OCI-LY7 (cell line): ENCODE results near the gene CD79A. TPM values are rescaled to one million over a fixed set of nuclear protein-coding genes. Genes with fewer than 3 reads are reported as not detected.

Experiments
- BruUV-seq: library from RNA; stranded (reverse); fragments of 400-500 nt; replicated peaks from 2 replicates; lab custom pipeline; 2021; lab: Mats Ljungman, UMichigan
- CTCF ChIA-PET: fragments of 300-600 bp; sonication (Branson Sonifier 250); formaldehyde crosslinking; loops from one replicate; lab custom pipeline; 2022; ENCODE audit warnings: antibody characterized with exemption; ENCODE audit not compliant: unreplicated experiment; lab: Charles Lee
- POLR2A ChIA-PET: fragments of 300-600 bp; sonication (Branson Sonifier 250); formaldehyde crosslinking; loops from one replicate; lab custom pipeline; 2022; ENCODE audit warnings: antibody characterized with exemption; lab: Charles Lee
- DNase-seq: peaks from one replicate; pipeline ENCODE4 v3.0.0-alpha.2; 2015; ENCODE audit warnings: low spot score
- H2AFZ ChIP-seq: fragments of 200-600 bp; sonication (generic), shearing (Covaris generic); 2 replicates; pipeline ENCODE4 v1.6.1; 2014; ENCODE audit warnings: mild to moderate bottlenecking, antibody characterized with exemption, low read length, moderate library complexity
- H3K27ac ChIP-seq: fragments of 200-600 bp; sonication (generic); 2 replicates; pipeline ENCODE4 v1.5.1; 2014; ENCODE audit warnings: mixed run types, low read depth, mild to moderate bottlenecking, moderate library complexity, low read length, inconsistent platforms; ENCODE audit not compliant: poor library complexity, severe bottlenecking
- H3K36me3 ChIP-seq: fragments of 200-600 bp; sonication (generic); 2 replicates; pipeline ENCODE4 v1.6.1; 2014; ENCODE audit warnings: mild to moderate bottlenecking, antibody characterized with exemption, low read length, moderate library complexity, mixed read lengths; ENCODE audit not compliant: insufficient read depth
- H3K4me1 ChIP-seq: fragments of 200-600 bp; sonication (generic); 2 replicates; pipeline ENCODE4 v1.5.1; 2014; ENCODE audit warnings: mild to moderate bottlenecking, low read length; ENCODE audit not compliant: insufficient read depth, poor library complexity, severe bottlenecking
- H3K4me2 ChIP-seq: fragments of 200-600 bp; sonication (generic); 2 replicates; pipeline ENCODE4 v1.6.1; 2014; ENCODE audit warnings: mild to moderate bottlenecking, low read length
- H3K4me3 ChIP-seq: fragments of 200-600 bp; sonication (generic); 2 replicates; pipeline ENCODE4 v1.5.1; 2014; ENCODE audit warnings: mild to moderate bottlenecking, low read depth, low read length; ENCODE audit not compliant: poor library complexity, severe bottlenecking
- H3K79me2 ChIP-seq: fragments of 200-600 bp; sonication (generic); 2 replicates; pipeline ENCODE4 v1.6.1; 2016; ENCODE audit warnings: low read depth, mild to moderate bottlenecking, low read length, moderate library complexity, mixed read lengths; ENCODE audit not compliant: insufficient read depth
- H3K9me2 ChIP-seq: fragments of 200-600 bp; sonication (generic); 2 replicates; pipeline ENCODE4 v1.6.1; 2016; ENCODE audit warnings: mild to moderate bottlenecking, low read length, mixed read lengths; ENCODE audit not compliant: insufficient read depth
- H3K9me3 ChIP-seq: fragments of 200-600 bp; sonication (generic); 2 replicates; pipeline ENCODE4 v1.6.1; 2014; ENCODE audit warnings: mild to moderate bottlenecking, mixed run types, low read length, mixed read lengths
- H4K20me1 ChIP-seq: fragments of 200-600 bp; sonication (generic); 2 replicates; pipeline ENCODE4 v1.6.1; 2014; ENCODE audit warnings: mild to moderate bottlenecking, antibody characterized with exemption, low read length, moderate library complexity, mixed read lengths; ENCODE audit not compliant: insufficient read depth
- EZH2phosphoT487 ChIP-seq: fragments of 200-600 bp; sonication (generic); IDR thresholded peaks from 2 replicates; pipeline ENCODE4 v1.6.1; 2018; ENCODE audit warnings: low read depth, borderline replicate concordance, mild to moderate bottlenecking, mixed run types, antibody characterized with exemption, low read length, moderate library complexity, mixed read lengths
- intact Hi-C: fragments of 100-400 bp; cut with micrococcal nuclease; formaldehyde crosslinking; loops from one replicate; pipeline ENCODE4 v1.10.0; 2022; ENCODE audit not compliant: unreplicated experiment
- total RNA-seq, 2 experiments: library from RNA; depleted of rRNA in 1 of 2; stranded (reverse); fragments of >200 nt in 1 of 2; shearing (Covaris generic) in 1 of 2; gene quantifications; 2 replicates each; pipeline ENCODE4 v1.2.3, GENCODE V29; 2014 to 2022
- TF ChIP-seq, protein P1 (sequence below): fragments of 200-600 bp; sonication (generic); conservative IDR thresholded peaks from 2 replicates; pipeline ENCODE4 v1.5.1; 2014; ENCODE audit warnings: mild to moderate bottlenecking, antibody characterized with exemption, low read length, moderate library complexity, mixed read lengths

Gene CD79A
- total RNA-seq, 2 experiments from 2014 or later = 1,094 to 1,195 TPM

GRCh38 chr19:41915776-41916414 lies 38.8 kb downstream of the CD79A start:
- Histone ChIP-seq H3K9me3 (no peaks in the 10 kb centered on the region), H3K4me1 (peaks cover 14% of the 10 kb centered on the region), H3K4me2 (no peak overlapping the region), H3K36me3 (no peaks in the 10 kb centered on the region), H4K20me1 (no peaks in the 10 kb centered on the region), H3K4me3 (no peak overlapping the region), H3K27ac (no peak overlapping the region), H3K79me2 (no peaks in the 10 kb centered on the region), H3K9me2 (no peaks in the 10 kb centered on the region), H2AFZ (no peak overlapping the region)
- DNase-seq = no peak
- ChIA-PET CTCF (no interaction called here), POLR2A (no interaction called here)
- TF ChIP-seq EZH2phosphoT487 = no peak
- TF ChIP-seq, protein P1, sequence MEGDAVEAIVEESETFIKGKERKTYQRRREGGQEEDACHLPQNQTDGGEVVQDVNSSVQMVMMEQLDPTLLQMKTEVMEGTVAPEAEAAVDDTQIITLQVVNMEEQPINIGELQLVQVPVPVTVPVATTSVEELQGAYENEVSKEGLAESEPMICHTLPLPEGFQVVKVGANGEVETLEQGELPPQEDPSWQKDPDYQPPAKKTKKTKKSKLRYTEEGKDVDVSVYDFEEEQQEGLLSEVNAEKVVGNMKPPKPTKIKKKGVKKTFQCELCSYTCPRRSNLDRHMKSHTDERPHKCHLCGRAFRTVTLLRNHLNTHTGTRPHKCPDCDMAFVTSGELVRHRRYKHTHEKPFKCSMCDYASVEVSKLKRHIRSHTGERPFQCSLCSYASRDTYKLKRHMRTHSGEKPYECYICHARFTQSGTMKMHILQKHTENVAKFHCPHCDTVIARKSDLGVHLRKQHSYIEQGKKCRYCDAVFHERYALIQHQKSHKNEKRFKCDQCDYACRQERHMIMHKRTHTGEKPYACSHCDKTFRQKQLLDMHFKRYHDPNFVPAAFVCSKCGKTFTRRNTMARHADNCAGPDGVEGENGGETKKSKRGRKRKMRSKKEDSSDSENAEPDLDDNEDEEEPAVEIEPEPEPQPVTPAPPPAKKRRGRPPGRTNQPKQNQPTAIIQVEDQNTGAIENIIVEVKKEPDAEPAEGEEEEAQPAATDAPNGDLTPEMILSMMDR = no peak
- intact Hi-C loops = no loop called here
- BruUV-seq = no TSS peak

- Histone ChIP-seq H3K9me3 (no peaks in the 10 kb centered on the region), H2AFZ (no peak overlapping the region), H3K4me2 (no peak overlapping the region), H3K4me1 (peaks cover 8% of the 10 kb centered on the region), H3K9me2 (no peaks in the 10 kb centered on the region), H3K36me3 (no peaks in the 10 kb centered on the region), H3K79me2 (no peaks in the 10 kb centered on the region), H4K20me1 (no peaks in the 10 kb centered on the region), H3K27ac (no peak overlapping the region), H3K4me3 (no peak overlapping the region)
- DNase-seq = no peak
- intact Hi-C loops = no loop called here
- no TSS peak for BruUV-seq
- POLR2A ChIA-PET = no interaction called here
- no peak for TF ChIP-seq EZH2phosphoT487
- TF ChIP-seq, protein P1 = no peak
- CTCF ChIA-PET = no interaction called here
These were observed 40.6 kb downstream of the CD79A start for GRCh38 chr19:41917676-41918075.

DNA sequence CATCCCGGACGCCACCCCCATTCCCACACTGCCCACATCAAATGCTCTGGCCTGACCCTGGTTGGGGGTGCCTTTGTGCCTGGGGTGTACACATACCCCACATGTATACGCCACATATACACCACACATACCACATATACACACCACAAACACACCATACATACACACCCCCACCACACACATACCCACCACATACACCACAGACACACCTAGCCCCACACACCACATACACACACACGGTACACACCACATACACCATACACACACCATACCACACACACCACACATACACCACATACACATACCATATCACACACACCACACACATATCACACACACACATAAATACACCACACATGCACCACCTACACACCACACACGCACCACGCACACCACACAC lies 41.0 kb downstream of the CD79A start:
- intact Hi-C loops = no loop called here
- Histone ChIP-seq H3K9me3 (no peaks in the 10 kb centered on the region), H3K4me1 (peaks cover 10% of the 10 kb centered on the region), H3K27ac (no peak overlapping the region), H3K79me2 (no peaks in the 10 kb centered on the region), H4K20me1 (no peaks in the 10 kb centered on the region), H3K9me2 (no peaks in the 10 kb centered on the region), H3K4me2 (no peak overlapping the region), H3K4me3 (no peak overlapping the region), H3K36me3 (no peaks in the 10 kb centered on the region), H2AFZ (no peak overlapping the region)
- ChIA-PET CTCF (no interaction called here), POLR2A (no interaction called here)
- TF ChIP-seq, protein P1 = no peak
- TF ChIP-seq EZH2phosphoT487 = no peak
- no TSS peak for BruUV-seq
- DNase-seq = no peak
